GM12891 (cell line): ENCODE measurements around the gene HMGN3.

Experiments
- POLR2A ChIP-seq: IDR thresholded peaks from 2 replicates; pipeline ENCODE4 v1.6.1; 2011; ENCODE audit warnings: low read depth, low read length, control low read depth
- POLR2AphosphoS5 ChIP-seq: IDR thresholded peaks from 2 replicates; pipeline ENCODE4 v1.6.1; 2011; ENCODE audit warnings: low read depth, low read length, control low read depth
- TAF1 ChIP-seq: IDR thresholded peaks from 2 replicates; pipeline ENCODE4 v1.6.1; 2011; ENCODE audit warnings: low read depth, low read length, control low read depth

DNA sequence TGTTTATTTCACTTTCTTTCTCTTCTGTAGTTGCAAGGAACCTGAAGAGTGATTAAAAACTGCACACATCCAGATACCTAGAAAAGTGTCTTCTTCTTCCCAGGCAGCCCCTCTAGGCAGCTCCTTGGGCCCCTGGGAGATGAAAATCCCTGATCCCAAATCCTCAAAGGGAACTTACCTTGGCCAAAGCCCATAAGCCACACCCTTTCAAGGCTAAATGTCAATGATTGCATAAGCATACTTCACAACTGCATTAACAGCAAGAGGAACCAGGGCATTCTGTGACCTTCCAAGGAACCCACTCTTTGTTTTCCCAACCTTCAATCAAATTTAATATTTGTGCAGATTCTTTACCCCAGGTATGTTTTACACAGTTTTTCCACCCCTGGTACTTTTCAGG is 4.4 kb upstream of the HMGN3 start:
- no peak for TF ChIP-seq POLR2A
- TF ChIP-seq TAF1: no peak
- no peak for TF ChIP-seq POLR2AphosphoS5
